Activated T-helper 1 cell treated with anti-CD3 and anti-CD28 coated beads, Interleukin-12 subunit alpha, Interleukin-12 subunit beta, Interleukin-2, Interleukin-4 antibody, amounts not matched to agents 30 ng/mL and 10 ng/mL and 1 ng/mL, durations not matched to agents 14 hours and 24 hours and 36 hours (primary cell): Measurements from ENCODE around the gene FMOD. TPM values are rescaled to one million over a fixed set of nuclear protein-coding genes. Genes with fewer than 3 reads are reported as not detected.
"Not testable (repeated sequence)": the region's sequence is repeated elsewhere in the genome, so short reads cannot be mapped to it uniquely, and the experiment has no call there.

ENCODE experiments used
- DNase-seq: peaks from one replicate; pipeline ENCODE4 v3.0.0; 2021; ENCODE audit warnings: low spot score
- H3K27ac Mint-ChIP-seq: one replicate; pipeline ENCODE4 v1.8.0; 2021; ENCODE audit warnings: mild to moderate bottlenecking, mixed read lengths
- H3K27me3 Mint-ChIP-seq: one replicate; pipeline ENCODE4 v1.8.0; 2022; ENCODE audit warnings: mild to moderate bottlenecking, moderate library complexity, mixed read lengths; ENCODE audit not compliant: insufficient read depth
- H3K36me3 Mint-ChIP-seq: one replicate; pipeline ENCODE4 v1.8.0; 2021; ENCODE audit warnings: low read depth, mixed read lengths
- H3K4me1 Mint-ChIP-seq: one replicate; pipeline ENCODE4 v1.8.0; 2021; ENCODE audit warnings: low read depth, mixed read lengths
- H3K4me3 Mint-ChIP-seq: one replicate; pipeline ENCODE4 v1.8.0; 2021; ENCODE audit warnings: mild to moderate bottlenecking, moderate library complexity, mixed read lengths
- H3K9me3 Mint-ChIP-seq: one replicate; pipeline ENCODE4 v1.8.0; 2021; ENCODE audit warnings: mixed read lengths
- intact Hi-C: fragments of 100-400 bp; cut with micrococcal nuclease; formaldehyde crosslinking; loops from one replicate; pipeline ENCODE4 v1.15.1; 2024
- total RNA-seq: library from RNA; stranded (reverse); gene quantifications from 2 replicates; pipeline ENCODE4 v1.2.3, GENCODE V29; 2022

The FMOD gene
- total RNA-seq, 1 donor from 2014 or later: 4.1 TPM

DNA sequence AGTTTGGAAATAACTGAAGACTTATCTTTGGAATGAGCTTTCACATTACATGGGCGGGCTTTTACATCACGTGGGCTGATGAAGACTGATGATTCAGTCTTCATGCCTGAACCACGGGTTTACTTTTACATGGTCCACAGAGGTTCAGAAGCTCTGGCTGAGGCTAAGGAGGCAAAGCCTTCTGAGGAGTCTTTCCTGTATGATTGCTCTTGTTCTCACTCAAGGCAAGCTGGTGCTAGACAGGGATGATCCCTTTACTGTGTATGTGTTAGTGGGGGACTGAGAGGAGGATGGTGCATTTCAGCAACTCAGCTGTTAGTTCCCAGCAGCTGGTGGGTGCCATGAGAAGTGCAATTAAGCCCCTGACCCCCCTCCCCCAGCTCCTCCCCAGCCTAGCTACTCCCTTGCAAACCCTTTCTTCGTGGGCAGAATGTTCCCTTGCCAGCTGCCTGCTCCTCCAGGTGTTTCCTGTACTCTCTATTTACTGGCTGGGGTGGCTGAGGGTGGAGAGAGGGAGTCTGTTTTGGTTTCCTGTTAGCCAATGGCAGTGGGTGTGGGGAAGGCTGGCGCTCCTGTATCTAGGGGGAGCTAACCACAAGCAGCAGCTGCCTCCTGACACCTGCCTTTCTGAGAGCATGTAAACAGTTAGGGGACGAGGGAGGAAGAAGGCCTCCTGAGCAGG lies 30.2 kb downstream of the FMOD start:
- H3K27ac Mint-ChIP-seq: peak overlapping the region; percentile 59
- peaks cover 9% of the 10 kb centered on the region for H3K36me3 Mint-ChIP-seq
- peak overlapping the region; percentile 55 for H3K4me3 Mint-ChIP-seq
- peaks cover 2% of the 10 kb centered on the region for H3K27me3 Mint-ChIP-seq
- no peaks in the 10 kb centered on the region for H3K9me3 Mint-ChIP-seq
- DNase-seq: peak; percentile 67
- intact Hi-C loops: loop anchor here (1.0 to 10.0 kb wide), 5 partner anchors 8 to 1156 kb away; partner anchors contain the start of genes LAX1, PPP1R15B and PTPN7
- H3K4me1 Mint-ChIP-seq: peaks cover 90% of the 10 kb centered on the region

DNA sequence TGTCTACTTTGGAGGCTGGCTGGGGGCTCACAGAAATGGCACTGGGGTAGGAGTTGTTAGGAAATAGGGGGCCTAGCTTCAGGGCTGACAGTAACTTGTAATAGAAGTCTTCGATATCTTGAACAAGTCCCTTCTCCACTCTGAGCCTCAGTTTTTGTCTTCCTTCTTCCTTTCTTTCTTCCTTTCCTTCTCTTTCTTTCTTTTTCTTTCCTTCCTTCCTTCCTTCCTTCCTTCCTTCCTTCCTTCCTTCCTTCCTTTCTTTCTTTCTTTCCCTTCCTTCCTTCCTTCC lies 32.7 kb downstream of the FMOD start:
- Mint-ChIP-seq H3K36me3 (peaks cover 23% of the 10 kb centered on the region), H3K27ac (no peak overlapping the region), H3K4me3 (no peak overlapping the region), H3K9me3 (no peaks in the 10 kb centered on the region), H3K4me1 (peaks cover 72% of the 10 kb centered on the region), H3K27me3 (no peaks in the 10 kb centered on the region)
- intact Hi-C loops: no loop called here
- DNase-seq: no peak

DNA sequence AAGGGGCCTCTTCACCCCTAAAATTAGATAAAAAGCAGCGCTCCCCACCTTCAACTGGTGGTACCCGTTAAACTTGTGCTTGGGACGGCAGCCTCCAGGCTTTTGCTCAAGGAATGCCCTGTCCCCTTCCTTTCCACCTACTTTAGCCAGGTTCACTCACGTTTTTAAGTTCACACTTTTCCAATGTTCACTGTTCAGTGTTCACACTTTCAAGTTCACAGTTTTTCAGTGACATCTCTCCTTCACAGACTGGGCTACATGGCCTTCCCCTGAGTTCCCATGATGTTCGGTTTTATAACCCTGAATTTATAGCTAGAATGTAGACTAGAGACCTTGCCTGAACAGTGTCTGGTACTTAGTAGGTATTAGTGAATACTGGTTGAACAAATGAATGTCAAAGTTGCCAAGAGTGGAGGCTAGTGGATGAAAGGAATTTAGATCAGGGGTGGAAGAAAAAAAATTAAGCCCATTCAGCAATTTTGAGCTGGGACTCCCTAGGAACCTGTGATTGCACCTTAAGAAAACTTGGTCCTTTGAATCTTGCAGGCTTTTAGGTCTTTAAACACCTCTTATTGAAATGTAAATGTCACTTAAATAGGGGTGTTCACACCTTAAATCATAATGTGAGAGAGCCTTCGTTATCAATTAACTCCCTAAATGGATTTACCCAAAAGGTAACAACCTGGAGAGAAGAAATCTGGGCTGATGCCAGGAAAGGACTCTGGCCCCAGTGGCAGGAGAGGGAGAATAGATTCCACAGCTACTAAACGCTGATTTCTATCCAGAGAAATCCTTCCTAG lies 33.3 kb downstream of the FMOD start:
- Mint-ChIP-seq H3K4me3 (no peak overlapping the region), H3K27me3 (no peaks in the 10 kb centered on the region), H3K9me3 (no peaks in the 10 kb centered on the region), H3K36me3 (peaks cover 24% of the 10 kb centered on the region), H3K27ac (peak overlapping the region; percentile 11), H3K4me1 (peaks cover 67% of the 10 kb centered on the region)
- no peak for DNase-seq
- intact Hi-C loops: no loop called here

DNA sequence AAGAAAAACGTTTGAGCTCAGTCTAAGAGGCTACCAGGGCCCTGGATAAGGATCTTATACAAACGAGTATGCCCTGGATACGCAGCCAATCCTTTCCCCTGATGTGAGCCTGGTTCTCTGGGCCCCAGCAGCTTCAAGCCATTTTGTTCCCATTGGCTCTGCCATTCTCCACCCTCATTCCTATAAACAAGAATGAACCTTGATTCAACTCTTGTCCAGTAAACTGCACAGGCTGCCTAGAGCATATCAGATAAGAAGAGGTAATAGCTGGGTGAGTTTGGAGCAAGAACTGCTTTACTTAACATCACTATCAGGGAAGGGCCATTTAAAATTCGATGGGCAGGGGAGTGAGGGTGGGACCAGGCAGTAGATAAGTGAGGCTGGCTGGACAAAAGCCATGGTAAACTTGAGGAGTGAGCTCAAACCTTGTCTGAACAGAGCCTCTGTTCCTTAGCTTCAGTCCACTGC lies 34.3 kb downstream of the FMOD start:
- no peak for DNase-seq
- no peaks in the 10 kb centered on the region for H3K9me3 Mint-ChIP-seq
- peaks cover 60% of the 10 kb centered on the region for H3K4me1 Mint-ChIP-seq
- H3K4me3 Mint-ChIP-seq: no peak overlapping the region
- no peaks in the 10 kb centered on the region for H3K27me3 Mint-ChIP-seq
- H3K27ac Mint-ChIP-seq: no peak overlapping the region
- intact Hi-C loops: no loop called here
- peaks cover 26% of the 10 kb centered on the region for H3K36me3 Mint-ChIP-seq

DNA sequence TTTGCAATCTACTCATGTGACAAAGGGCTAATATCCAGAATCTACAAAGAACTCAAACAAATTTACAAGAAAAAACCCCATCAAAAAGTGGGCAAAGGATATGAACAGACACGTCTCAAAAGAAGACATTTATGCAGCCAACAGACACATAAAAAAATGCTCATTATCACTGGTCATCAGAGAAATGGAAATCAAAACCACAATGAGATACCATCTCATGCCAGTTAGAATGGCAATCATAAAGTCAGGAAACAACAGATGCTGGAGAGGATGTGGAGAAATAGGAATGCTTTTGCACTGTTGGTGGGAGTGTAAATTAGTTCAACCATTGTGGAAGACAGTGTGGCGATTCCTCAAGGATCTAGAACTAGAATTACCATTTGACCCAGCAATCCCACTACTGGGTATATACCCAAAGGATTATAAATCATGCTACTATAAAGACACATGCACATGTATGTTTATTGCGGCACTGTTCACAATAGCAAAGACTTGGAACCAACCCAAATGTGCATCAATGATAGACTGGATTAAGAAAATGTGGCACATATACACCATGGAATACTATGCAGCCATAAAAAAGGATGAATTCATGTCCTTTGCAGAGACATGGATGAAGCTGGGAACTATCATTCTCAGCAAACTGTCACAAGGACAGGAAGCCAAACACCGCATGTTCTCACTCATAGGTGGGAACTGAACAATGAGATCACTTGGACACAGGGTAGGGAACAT lies 36.7 kb downstream of the FMOD start:
- Mint-ChIP-seq H3K36me3 (peaks cover 48% of the 10 kb centered on the region), H3K4me1 (peaks cover 57% of the 10 kb centered on the region)
- H3K27me3 Mint-ChIP-seq, intact Hi-C loops, H3K9me3 Mint-ChIP-seq, H3K4me3 Mint-ChIP-seq, H3K27ac Mint-ChIP-seq, DNase-seq: not testable (repeated sequence)

DNA sequence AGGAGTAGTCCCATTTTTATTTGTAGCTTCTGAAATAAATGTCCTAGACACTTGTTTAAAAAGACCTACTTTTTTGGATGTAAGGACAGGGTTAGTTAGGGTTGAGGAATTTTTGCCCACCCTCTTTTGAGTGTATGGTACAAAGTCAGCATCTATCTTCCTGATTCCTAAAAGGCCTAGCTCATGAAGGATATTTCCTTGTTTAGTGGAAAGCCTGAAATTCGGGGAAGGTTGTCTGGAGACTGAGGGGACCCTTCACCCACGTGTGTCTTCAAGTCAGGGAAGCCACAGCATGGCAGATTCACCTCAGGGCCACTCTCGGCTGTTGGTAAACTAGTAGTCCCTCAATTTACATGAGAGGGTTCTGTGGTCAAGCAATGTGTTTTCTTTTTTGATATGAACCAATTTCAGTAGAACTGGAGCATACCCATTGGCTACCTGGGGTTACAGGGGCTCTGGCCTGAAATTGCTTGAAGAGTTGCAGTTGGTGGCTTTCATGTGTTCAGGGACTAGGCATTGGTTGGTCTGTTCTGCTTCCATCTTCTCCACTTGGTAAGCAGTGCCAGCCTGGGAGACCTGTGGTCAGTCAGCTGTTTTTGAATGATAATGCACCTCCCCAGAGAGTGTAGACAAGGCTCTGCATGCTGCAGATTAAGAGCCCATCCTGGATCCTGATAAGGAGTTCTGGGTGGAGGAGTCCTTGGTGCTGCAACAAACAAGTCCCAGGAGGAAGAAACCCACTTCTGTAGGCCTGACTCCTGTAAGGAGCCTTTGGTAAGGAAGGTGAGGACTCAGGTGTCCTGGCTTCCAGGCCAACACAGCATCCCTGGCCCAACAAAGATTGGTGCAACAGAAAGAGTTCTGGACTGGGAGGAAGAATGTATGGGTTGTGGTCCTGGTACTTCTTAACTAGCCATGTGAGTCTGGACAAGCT lies 39.3 kb downstream of the FMOD start:
- peaks cover 67% of the 10 kb centered on the region for H3K36me3 Mint-ChIP-seq
- H3K4me3 Mint-ChIP-seq: no peak overlapping the region
- DNase-seq: no peak
- peak overlapping the region; percentile 40 for H3K27ac Mint-ChIP-seq
- H3K4me1 Mint-ChIP-seq: peaks cover 55% of the 10 kb centered on the region
- intact Hi-C loops: no loop called here
- H3K9me3 Mint-ChIP-seq: no peaks in the 10 kb centered on the region
- H3K27me3 Mint-ChIP-seq: no peaks in the 10 kb centered on the region

DNA sequence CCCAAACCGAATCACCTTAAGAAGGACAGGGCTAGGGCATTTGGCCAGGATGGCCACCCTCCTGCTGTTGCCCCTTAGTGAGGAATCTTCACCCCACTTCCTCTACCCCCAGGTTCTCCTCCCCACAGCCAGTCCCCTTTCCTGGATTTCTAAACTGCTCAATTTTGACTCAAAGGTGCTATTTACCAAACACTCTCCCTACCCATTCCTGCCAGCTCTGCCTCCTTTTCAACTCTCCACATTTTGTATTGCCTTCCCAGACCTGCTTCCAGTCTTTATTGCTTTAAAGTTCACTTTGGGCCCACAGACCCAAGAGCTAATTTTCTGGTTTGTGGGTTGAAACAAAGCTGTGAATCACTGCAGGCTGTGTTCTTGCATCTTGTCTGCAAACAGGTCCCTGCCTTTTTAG lies 42.0 kb downstream of the FMOD start:
- Mint-ChIP-seq H3K27me3 (no peaks in the 10 kb centered on the region), H3K36me3 (peaks cover 66% of the 10 kb centered on the region), H3K4me1 (peaks cover 59% of the 10 kb centered on the region), H3K9me3 (no peaks in the 10 kb centered on the region), H3K27ac (peak overlapping the region; percentile 42), H3K4me3 (peak overlapping the region; percentile 92)
- DNase-seq: no peak
- intact Hi-C loops: no loop called here

DNA sequence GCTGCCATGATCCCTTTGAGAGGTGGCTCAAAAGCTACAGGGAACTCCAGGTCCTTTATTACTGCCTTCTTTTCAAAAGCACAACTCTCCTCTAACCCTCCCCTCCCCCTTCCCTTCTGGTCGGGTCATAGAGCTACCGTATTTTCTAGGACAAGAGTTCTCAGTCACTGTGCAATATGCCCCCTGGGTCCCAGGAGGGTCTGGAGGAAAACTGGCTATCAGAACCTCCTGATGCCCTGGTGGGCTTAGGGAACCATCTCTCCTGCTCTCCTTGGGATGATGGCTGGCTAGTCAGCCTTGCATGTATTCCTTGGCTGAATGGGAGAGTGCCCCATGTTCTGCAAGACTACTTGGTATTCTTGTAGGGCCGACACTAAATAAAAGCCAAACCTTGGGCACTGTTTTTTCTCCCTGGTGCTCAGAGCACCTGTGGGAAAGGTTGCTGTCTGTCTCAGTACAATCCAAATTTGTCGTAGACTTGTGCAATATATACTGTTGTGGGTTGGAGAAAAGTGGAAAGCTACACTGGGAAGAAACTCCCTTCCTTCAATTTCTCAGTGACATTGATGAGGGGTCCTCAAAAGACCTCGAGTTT lies 42.5 kb downstream of the FMOD start:
- H3K36me3 Mint-ChIP-seq: peaks cover 64% of the 10 kb centered on the region
- intact Hi-C loops: no loop called here
- H3K4me3 Mint-ChIP-seq: peak overlapping the region; percentile 92
- peaks cover 59% of the 10 kb centered on the region for H3K4me1 Mint-ChIP-seq
- no peaks in the 10 kb centered on the region for H3K9me3 Mint-ChIP-seq
- H3K27ac Mint-ChIP-seq: peak overlapping the region; percentile 42
- no peak for DNase-seq
- no peaks in the 10 kb centered on the region for H3K27me3 Mint-ChIP-seq

DNA sequence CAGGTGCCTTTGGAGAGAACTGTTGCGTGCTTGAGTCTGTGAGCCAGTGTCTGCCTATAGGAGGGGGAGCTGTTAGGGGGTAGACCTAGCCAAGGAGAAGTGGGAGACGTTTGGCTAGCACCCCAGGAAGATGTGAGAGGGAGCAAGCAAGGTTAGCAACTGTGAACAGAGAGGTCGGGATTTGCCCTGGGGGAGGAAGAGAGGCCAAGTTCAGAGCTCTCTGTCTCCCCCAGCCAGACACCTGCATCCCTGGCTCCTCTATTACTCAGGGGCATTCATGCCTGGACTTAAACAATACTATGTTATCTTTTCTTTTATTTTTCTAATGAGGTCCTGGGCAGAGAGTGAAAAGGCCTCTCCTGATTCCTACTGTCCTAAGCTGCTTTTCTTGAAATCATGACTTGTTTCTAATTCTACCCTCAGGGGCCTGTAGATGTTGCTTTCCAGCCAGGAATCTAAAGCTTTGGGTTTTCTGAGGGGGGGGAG lies 43.2 kb downstream of the FMOD start:
- no peaks in the 10 kb centered on the region for H3K9me3 Mint-ChIP-seq
- intact Hi-C loops: loop anchor here (1.0 kb wide), 1 partner anchor 13 kb away; no protein-coding TSS in a partner anchor
- H3K27me3 Mint-ChIP-seq: no peaks in the 10 kb centered on the region
- H3K4me1 Mint-ChIP-seq: peaks cover 63% of the 10 kb centered on the region
- peak overlapping the region; percentile 42 for H3K27ac Mint-ChIP-seq
- peak overlapping the region; percentile 92 for H3K4me3 Mint-ChIP-seq
- H3K36me3 Mint-ChIP-seq: peaks cover 61% of the 10 kb centered on the region
- DNase-seq: no peak

DNA sequence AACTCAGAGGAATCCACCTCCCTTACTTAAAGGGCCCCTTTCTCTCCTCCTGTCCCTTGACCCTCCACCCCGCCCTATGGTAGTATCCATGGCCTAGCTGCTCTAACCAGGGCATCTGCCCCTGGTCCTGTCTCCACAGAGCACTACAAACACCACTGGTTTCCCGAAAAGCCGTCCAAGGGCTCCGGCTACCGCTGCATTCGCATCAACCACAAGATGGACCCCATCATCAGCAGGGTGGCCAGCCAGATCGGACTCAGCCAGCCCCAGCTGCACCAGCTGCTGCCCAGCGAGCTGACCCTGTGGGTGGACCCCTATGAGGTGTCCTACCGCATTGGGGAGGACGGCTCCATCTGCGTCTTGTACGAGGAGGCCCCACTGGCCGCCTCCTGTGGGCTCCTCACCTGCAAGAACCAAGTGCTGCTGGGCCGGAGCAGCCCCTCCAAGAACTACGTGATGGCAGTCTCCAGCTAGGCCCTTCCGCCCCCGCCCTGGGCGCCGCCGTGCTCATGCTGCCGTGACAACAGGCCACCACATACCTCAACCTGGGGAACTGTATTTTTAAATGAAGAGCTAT lies 43.9 kb downstream of the FMOD start:
- Mint-ChIP-seq H3K4me3 (peak overlapping the region; percentile 92), H3K9me3 (no peaks in the 10 kb centered on the region), H3K27ac (peak overlapping the region; percentile 42), H3K4me1 (peaks cover 67% of the 10 kb centered on the region), H3K27me3 (no peaks in the 10 kb centered on the region), H3K36me3 (peaks cover 64% of the 10 kb centered on the region)
- DNase-seq: peak; percentile 43
- intact Hi-C loops: loop anchor here (1.0 kb wide), 1 partner anchor 13 kb away; no protein-coding TSS in a partner anchor

DNA sequence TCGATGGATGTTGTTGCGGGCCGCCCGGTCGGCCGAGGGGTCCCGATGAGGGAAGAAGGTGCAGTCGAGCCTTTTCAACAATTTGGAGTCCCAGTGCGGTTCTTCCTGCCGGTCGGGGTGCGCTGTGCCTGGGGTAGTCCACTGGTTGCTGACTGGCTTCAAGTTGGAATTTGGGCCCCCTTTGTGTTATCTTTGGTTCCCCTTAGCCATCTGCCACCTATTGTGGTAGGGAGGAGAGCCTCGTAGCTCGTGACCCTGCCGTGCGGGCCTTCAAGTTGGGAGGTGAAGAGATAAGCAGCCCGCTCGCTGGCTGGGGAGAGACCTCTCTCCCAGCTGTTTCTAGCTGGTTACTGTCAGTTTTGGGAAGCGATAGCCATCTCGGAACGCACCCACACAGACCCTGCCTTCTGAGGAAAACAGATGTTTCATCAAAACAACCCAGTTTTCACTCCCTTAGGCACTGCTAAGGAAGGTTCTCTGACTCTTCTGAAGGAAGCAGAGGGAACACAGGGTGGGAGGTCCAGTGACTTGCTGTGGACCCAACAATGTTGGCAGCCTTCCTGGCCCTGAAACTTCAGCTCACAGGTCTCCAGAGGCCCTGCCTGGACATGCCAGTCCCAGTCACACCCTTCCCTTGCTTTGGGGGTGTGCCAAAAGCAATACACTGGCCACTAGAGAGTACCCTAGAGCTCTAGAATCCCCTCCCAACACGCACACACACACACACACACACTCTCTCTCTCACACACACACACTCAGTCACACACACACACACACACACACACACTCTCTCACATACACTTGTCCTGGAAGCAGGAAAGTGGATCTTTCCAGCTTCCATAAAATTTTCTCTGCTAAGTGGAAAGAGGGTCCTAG lies 44.6 kb downstream of the FMOD start:
- intact Hi-C loops: no loop called here
- H3K36me3 Mint-ChIP-seq: peaks cover 59% of the 10 kb centered on the region

More for the DNA sequence above, 44.6 kb downstream of the FMOD start:
- H3K4me3 Mint-ChIP-seq: peak overlapping the region; percentile 92
- peak overlapping the region; percentile 42 for H3K27ac Mint-ChIP-seq
- H3K27me3 Mint-ChIP-seq: no peaks in the 10 kb centered on the region
- H3K9me3 Mint-ChIP-seq: no peaks in the 10 kb centered on the region
- peak; percentile 40 for DNase-seq
- peaks cover 62% of the 10 kb centered on the region for H3K4me1 Mint-ChIP-seq
